Measurements from ENCODE around the gene HDLBP.

Gene HDLBP

DNA sequence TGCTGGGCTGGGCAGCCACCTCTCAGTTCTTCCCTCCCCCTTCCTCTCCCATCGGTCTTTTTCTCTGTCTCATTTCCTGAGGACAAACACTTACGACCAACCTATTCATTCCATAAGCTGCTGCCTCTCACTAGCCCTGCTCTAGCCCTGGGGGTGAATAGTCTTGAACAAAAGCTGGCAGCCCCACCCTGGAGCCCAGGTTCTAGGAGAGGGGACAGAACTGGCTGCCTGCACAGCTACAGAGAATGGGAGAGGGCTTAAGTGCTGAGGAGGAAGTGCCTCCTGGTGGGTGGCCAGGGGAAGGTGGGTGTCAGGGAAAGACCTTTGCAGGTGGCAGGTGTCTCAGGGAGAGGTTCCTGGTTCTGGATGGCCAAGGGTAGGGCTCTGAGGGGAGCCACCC is 104.2 kb downstream of the HDLBP start:
- Histone ChIP-seq H3K79me2 (ENCODE audit: insufficient read depth, low read length) (no peaks in the 10 kb centered on the region), H3K4me2 (ENCODE audit: low read depth, low read length, poor library complexity, severe bottlenecking) (no peak overlapping the region), H3K27ac (ENCODE audit: low read depth, low read length) (no peak overlapping the region), H3K9ac (ENCODE audit: low read length) (no peak overlapping the region), H3K9me2 (replicated peaks; ENCODE audit: insufficient read depth, low read length) (no peaks in the 10 kb centered on the region), H3F3A (ENCODE audit: insufficient read depth) (no peaks in the 10 kb centered on the region), H3K9me3 (ENCODE audit: insufficient read depth, low read length) (no peaks in the 10 kb centered on the region), H3K36me3 (ENCODE audit: low read length) (no peaks in the 10 kb centered on the region), H3K27me3 (ENCODE audit: low read length) (no peaks in the 10 kb centered on the region), H4K20me1 (ENCODE audit: low read depth, low read length) (no peaks in the 10 kb centered on the region), H3K4me3 (ENCODE audit: insufficient read depth, low read length, poor library complexity, severe bottlenecking) (no peak overlapping the region), H2AFZ (ENCODE audit: low read depth, low read length, severe bottlenecking) (no peak overlapping the region)
- TF ChIP-seq, protein P1, sequence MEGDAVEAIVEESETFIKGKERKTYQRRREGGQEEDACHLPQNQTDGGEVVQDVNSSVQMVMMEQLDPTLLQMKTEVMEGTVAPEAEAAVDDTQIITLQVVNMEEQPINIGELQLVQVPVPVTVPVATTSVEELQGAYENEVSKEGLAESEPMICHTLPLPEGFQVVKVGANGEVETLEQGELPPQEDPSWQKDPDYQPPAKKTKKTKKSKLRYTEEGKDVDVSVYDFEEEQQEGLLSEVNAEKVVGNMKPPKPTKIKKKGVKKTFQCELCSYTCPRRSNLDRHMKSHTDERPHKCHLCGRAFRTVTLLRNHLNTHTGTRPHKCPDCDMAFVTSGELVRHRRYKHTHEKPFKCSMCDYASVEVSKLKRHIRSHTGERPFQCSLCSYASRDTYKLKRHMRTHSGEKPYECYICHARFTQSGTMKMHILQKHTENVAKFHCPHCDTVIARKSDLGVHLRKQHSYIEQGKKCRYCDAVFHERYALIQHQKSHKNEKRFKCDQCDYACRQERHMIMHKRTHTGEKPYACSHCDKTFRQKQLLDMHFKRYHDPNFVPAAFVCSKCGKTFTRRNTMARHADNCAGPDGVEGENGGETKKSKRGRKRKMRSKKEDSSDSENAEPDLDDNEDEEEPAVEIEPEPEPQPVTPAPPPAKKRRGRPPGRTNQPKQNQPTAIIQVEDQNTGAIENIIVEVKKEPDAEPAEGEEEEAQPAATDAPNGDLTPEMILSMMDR (IDR thresholded peaks at IDR 0.05; ENCODE audit: insufficient read depth, low read length, poor library complexity, severe bottlenecking) = no peak
- no peak for TF ChIP-seq EZH2phosphoT487 (conservative IDR thresholded peaks at IDR 0.05; ENCODE audit: low read length)

DNA sequence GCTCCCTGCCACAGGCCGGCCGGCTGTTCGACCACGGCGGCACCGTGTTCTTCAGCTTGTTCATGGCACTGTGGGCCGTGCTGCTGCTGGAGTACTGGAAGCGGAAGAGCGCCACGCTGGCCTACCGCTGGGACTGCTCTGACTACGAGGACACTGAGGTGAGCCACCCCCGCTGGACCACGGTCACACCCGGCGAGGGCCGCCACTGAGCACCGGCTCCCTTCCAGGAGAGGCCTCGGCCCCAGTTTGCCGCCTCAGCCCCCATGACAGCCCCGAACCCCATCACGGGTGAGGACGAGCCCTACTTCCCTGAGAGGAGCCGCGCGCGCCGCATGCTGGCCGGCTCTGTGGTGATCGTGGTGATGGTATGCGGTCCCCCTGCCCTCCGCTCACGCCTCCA is 106.2 kb downstream of the HDLBP start:
- no peak overlapping the region for H3K9ac ChIP-seq (ENCODE audit: low read length)
- no peak overlapping the region for H3K4me3 ChIP-seq (ENCODE audit: insufficient read depth, low read length, poor library complexity, severe bottlenecking)
- H3K27me3 ChIP-seq (ENCODE audit: low read length) = no peaks in the 10 kb centered on the region
- no peak overlapping the region for H3K4me2 ChIP-seq (ENCODE audit: low read depth, low read length, poor library complexity, severe bottlenecking)
- H3K9me2 ChIP-seq (replicated peaks; ENCODE audit: insufficient read depth, low read length) = no peaks in the 10 kb centered on the region
- H3F3A ChIP-seq (ENCODE audit: insufficient read depth) = no peaks in the 10 kb centered on the region
- H3K9me3 ChIP-seq (ENCODE audit: insufficient read depth, low read length) = no peaks in the 10 kb centered on the region
- no peaks in the 10 kb centered on the region for H3K36me3 ChIP-seq (ENCODE audit: low read length)
- no peak overlapping the region for H2AFZ ChIP-seq (ENCODE audit: low read depth, low read length, severe bottlenecking)
- no peaks in the 10 kb centered on the region for H4K20me1 ChIP-seq (ENCODE audit: low read depth, low read length)
- TF ChIP-seq, protein P1 (IDR thresholded peaks at IDR 0.05; ENCODE audit: insufficient read depth, low read length, poor library complexity, severe bottlenecking) = no peak
- TF ChIP-seq EZH2phosphoT487 (conservative IDR thresholded peaks at IDR 0.05; ENCODE audit: low read length) = no peak
- H3K79me2 ChIP-seq (ENCODE audit: insufficient read depth, low read length) = no peaks in the 10 kb centered on the region
- H3K27ac ChIP-seq (ENCODE audit: low read depth, low read length) = no peak overlapping the region

DNA sequence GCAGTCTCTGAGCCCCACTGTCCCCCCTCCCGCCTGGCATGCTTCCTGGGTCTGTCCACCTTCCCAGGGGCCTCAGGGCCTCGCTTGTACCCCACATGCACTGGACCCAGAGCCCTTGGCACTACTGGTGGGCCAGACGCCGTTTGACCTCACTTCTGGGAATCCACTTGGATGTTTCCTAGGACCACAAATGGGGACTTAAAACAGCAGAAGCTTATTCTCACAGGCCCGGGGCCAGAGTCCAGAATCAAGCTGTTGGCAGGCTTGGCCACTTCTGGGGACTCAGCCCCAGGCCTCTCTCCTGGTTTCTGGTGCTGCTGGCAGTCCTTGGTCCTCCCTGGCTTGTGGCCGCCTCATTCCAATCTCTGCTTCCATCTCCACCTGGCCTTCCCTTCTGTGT is 107.4 kb downstream of the HDLBP start:
- Histone ChIP-seq H3K9ac (ENCODE audit: low read length) (no peak overlapping the region), H3K27ac (ENCODE audit: low read depth, low read length) (no peak overlapping the region), H4K20me1 (ENCODE audit: low read depth, low read length) (no peaks in the 10 kb centered on the region), H3K27me3 (ENCODE audit: low read length) (no peaks in the 10 kb centered on the region), H3F3A (ENCODE audit: insufficient read depth) (no peaks in the 10 kb centered on the region), H3K9me2 (replicated peaks; ENCODE audit: insufficient read depth, low read length) (no peaks in the 10 kb centered on the region), H2AFZ (ENCODE audit: low read depth, low read length, severe bottlenecking) (no peak overlapping the region), H3K36me3 (ENCODE audit: low read length) (no peaks in the 10 kb centered on the region), H3K4me3 (ENCODE audit: insufficient read depth, low read length, poor library complexity, severe bottlenecking) (no peak overlapping the region), H3K4me2 (ENCODE audit: low read depth, low read length, poor library complexity, severe bottlenecking) (no peak overlapping the region), H3K79me2 (ENCODE audit: insufficient read depth, low read length) (no peaks in the 10 kb centered on the region), H3K9me3 (ENCODE audit: insufficient read depth, low read length) (no peaks in the 10 kb centered on the region)
- TF ChIP-seq, protein P1 (IDR thresholded peaks at IDR 0.05; ENCODE audit: insufficient read depth, low read length, poor library complexity, severe bottlenecking) = no peak

DNA sequence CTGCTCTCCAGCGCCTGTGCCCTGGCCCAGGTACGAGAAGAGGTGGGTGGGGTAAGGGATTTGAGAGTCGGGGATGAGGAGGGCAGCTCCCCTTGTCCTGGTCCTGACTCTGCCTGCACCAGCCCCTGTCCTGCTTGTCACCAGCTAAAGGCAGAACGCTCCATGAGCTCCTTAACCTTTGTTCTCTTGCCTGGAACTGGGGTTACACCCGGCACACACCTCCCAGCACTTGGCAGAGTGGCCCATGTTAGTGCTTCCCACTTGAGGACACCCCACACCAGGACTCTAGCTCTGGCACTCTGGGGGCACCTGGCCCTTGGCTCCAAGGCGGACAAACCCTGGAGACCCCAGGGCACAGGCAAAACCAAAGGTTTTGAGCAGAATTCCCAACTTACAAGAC is 107.8 kb downstream of the HDLBP start:
- H3F3A ChIP-seq (ENCODE audit: insufficient read depth) = no peaks in the 10 kb centered on the region
- no peak overlapping the region for H3K27ac ChIP-seq (ENCODE audit: low read depth, low read length)
- no peaks in the 10 kb centered on the region for H3K36me3 ChIP-seq (ENCODE audit: low read length)
- H3K9me3 ChIP-seq (ENCODE audit: insufficient read depth, low read length) = no peaks in the 10 kb centered on the region
- H3K4me2 ChIP-seq (ENCODE audit: low read depth, low read length, poor library complexity, severe bottlenecking) = no peak overlapping the region
- TF ChIP-seq, protein P1 (IDR thresholded peaks at IDR 0.05; ENCODE audit: insufficient read depth, low read length, poor library complexity, severe bottlenecking) = no peak
- TF ChIP-seq EZH2phosphoT487 (conservative IDR thresholded peaks at IDR 0.05; ENCODE audit: low read length) = no peak
- H4K20me1 ChIP-seq (ENCODE audit: low read depth, low read length) = no peaks in the 10 kb centered on the region
- H3K9me2 ChIP-seq (replicated peaks; ENCODE audit: insufficient read depth, low read length) = no peaks in the 10 kb centered on the region
- no peak overlapping the region for H3K4me3 ChIP-seq (ENCODE audit: insufficient read depth, low read length, poor library complexity, severe bottlenecking)
- H3K79me2 ChIP-seq (ENCODE audit: insufficient read depth, low read length) = no peaks in the 10 kb centered on the region
- H3K9ac ChIP-seq (ENCODE audit: low read length) = no peak overlapping the region
- no peaks in the 10 kb centered on the region for H3K27me3 ChIP-seq (ENCODE audit: low read length)
- H2AFZ ChIP-seq (ENCODE audit: low read depth, low read length, severe bottlenecking) = no peak overlapping the region

All from SU-DHL-6 (cell line).